HG03469 (cell line): ENCODE measurements around the gene NCDN.
A peak's percentile ranks its signal among the peaks of the same experiment; 100 is the strongest.

ENCODE experiments used
- ATAC-seq: cut with Tn5 transposase; IDR thresholded peaks from one replicate; pipeline ENCODE4 v1.9.1; 2021; ENCODE audit warnings: mild to moderate bottlenecking, moderate library complexity, moderate number of reproducible peaks; ENCODE audit not compliant: unreplicated experiment

NCDN gene

GRCh38 chr1:35557611-35558373, at the start of gene NCDN:
Gene NCDN, plus strand, starts transcription at chr1:35557799. Its CDS starts 392 bp downstream, at chr1:35558191.
- ATAC-seq: peak; percentile 63

GRCh38 chr1:35507947-35508346, 49.7 kb upstream of the NCDN start:
- ATAC-seq: no peak

- ATAC-seq: no peak
Observed at GRCh38 chr1:35509558-35509957, 48.0 kb upstream of the NCDN start.

GRCh38 chr1:35511305-35511704, 46.3 kb upstream of the NCDN start:
- no peak for ATAC-seq

- ATAC-seq: no peak
Observed at GRCh38 chr1:35518183-35518582, 39.4 kb upstream of the NCDN start.

GRCh38 chr1:35519432-35519831, 38.2 kb upstream of the NCDN start:
- ATAC-seq: no peak

GRCh38 chr1:35524106-35524505, 33.5 kb upstream of the NCDN start:
- no peak for ATAC-seq

GRCh38 chr1:35530168-35530567, 27.4 kb upstream of the NCDN start:
- ATAC-seq: no peak

GRCh38 chr1:35530946-35531345, 26.7 kb upstream of the NCDN start:
- no peak for ATAC-seq

- no peak for ATAC-seq
Observed at GRCh38 chr1:35531368-35531767, 26.2 kb upstream of the NCDN start.

- ATAC-seq: no peak
Observed at GRCh38 chr1:35532497-35533223, 24.9 kb upstream of the NCDN start.

GRCh38 chr1:35533586-35533985, 24.0 kb upstream of the NCDN start:
- no peak for ATAC-seq

GRCh38 chr1:35535243-35535642, 22.4 kb upstream of the NCDN start:
- ATAC-seq: no peak

GRCh38 chr1:35536556-35537162, 20.9 kb upstream of the NCDN start:
- ATAC-seq: no peak

- ATAC-seq: no peak
Observed at GRCh38 chr1:35537806-35538205, 19.8 kb upstream of the NCDN start.

- ATAC-seq: no peak
Observed at GRCh38 chr1:35539073-35539823, 18.4 kb upstream of the NCDN start.

GRCh38 chr1:35539824-35540261, 17.8 kb upstream of the NCDN start:
- ATAC-seq: no peak

- no peak for ATAC-seq
Observed at GRCh38 chr1:35544976-35545375, 12.6 kb upstream of the NCDN start.

- no peak for ATAC-seq
Observed at GRCh38 chr1:35546614-35547013, 11.0 kb upstream of the NCDN start.

GRCh38 chr1:35553851-35554250, 3.7 kb upstream of the NCDN start:
- no peak for ATAC-seq
